Neuronal stem cell (in vitro differentiated cells): ENCODE data around the gene KANSL2.
"Not testable (repeated sequence)": the region's sequence is repeated elsewhere in the genome, so short reads cannot be mapped to it uniquely, and the experiment has no call there.

Experiments used
- DNase-seq: peaks from one replicate; pipeline ENCODE4 v3.0.0-alpha.2; 2013; ENCODE audit warnings: low spot score
- H2AFZ ChIP-seq: one replicate; pipeline ENCODE4 v1.6.1; 2013; ENCODE audit warnings: mild to moderate bottlenecking, low read length, inconsistent platforms
- H2AK5ac ChIP-seq: 2 replicates; pipeline ENCODE4 v1.6.1; 2013; ENCODE audit warnings: low read depth, mild to moderate bottlenecking, inconsistent platforms, low read length, moderate library complexity, mixed read lengths
- H2BK120ac ChIP-seq: 2 replicates; pipeline ENCODE4 v1.6.1; 2013; ENCODE audit warnings: low read depth, mild to moderate bottlenecking, inconsistent platforms, low read length, moderate library complexity, mixed read lengths
- H2BK12ac ChIP-seq: one replicate; pipeline ENCODE4 v1.6.1; 2013; ENCODE audit warnings: low read length, inconsistent platforms
- H2BK15ac ChIP-seq: 2 replicates; pipeline ENCODE4 v1.6.1; 2013; ENCODE audit warnings: mild to moderate bottlenecking, low read length, inconsistent platforms, mixed read lengths
- H2BK5ac ChIP-seq: one replicate; pipeline ENCODE4 v1.6.1; 2013; ENCODE audit warnings: inconsistent platforms, mild to moderate bottlenecking, low read length, moderate library complexity
- H3K14ac ChIP-seq: one replicate; pipeline ENCODE4 v1.6.1; 2013; ENCODE audit warnings: low read length, inconsistent platforms
- H3K18ac ChIP-seq: 2 replicates; pipeline ENCODE4 v1.6.1; 2013; ENCODE audit warnings: low read length, inconsistent platforms
- H3K23ac ChIP-seq: 2 replicates; pipeline ENCODE4 v1.6.1; 2013; ENCODE audit warnings: low read depth, mild to moderate bottlenecking, mixed read lengths, low read length, inconsistent platforms; ENCODE audit not compliant: poor library complexity
- H3K27ac ChIP-seq: replicated peaks from 3 replicates; pipeline ENCODE4 v1.5.1; 2013; ENCODE audit warnings: low read length, inconsistent platforms
- H3K27me3 ChIP-seq, 3 experiments: 2 replicates each; pipeline ENCODE4 v1.6.1; 2013; ENCODE audit warnings: low read length in 3 of 3, mild to moderate bottlenecking in 2 of 3, inconsistent platforms in 1 of 3, low read depth in 1 of 3, mixed read lengths in 1 of 3, moderate library complexity in 1 of 3; ENCODE audit not compliant: control insufficient read depth in 3 of 3, insufficient read depth in 3 of 3
- H3K36me3 ChIP-seq, 2 donors: replicated peaks in 1 of 2; 2 replicates each; pipeline ENCODE4 v1.6.1; 2013; ENCODE audit warnings: low read length in 2 of 2; ENCODE audit not compliant: control insufficient read depth in 2 of 2, insufficient read depth in 2 of 2
- H3K4ac ChIP-seq: 2 replicates; pipeline ENCODE4 v1.6.1; 2013; ENCODE audit warnings: inconsistent platforms, mild to moderate bottlenecking, low read length, moderate library complexity
- H3K4me1 ChIP-seq, 2 donors: 1 replicate in 1 of 2; 2 replicates in 1 of 2; pipeline ENCODE4 v1.6.1; 2013; ENCODE audit warnings: low read length in 2 of 2, low read depth in 1 of 2; ENCODE audit not compliant: control insufficient read depth in 2 of 2, insufficient read depth in 1 of 2
- H3K4me2 ChIP-seq: one replicate; pipeline ENCODE4 v1.6.1; 2013; ENCODE audit warnings: mild to moderate bottlenecking, low read length, inconsistent platforms; ENCODE audit not compliant: insufficient read depth, poor library complexity, severe bottlenecking
- H3K4me3 ChIP-seq, 2 donors: 2 replicates each; pipeline ENCODE4 v1.5.1; 2013; ENCODE audit warnings: low read length in 2 of 2, mild to moderate bottlenecking in 2 of 2, inconsistent platforms in 1 of 2, moderate library complexity in 1 of 2
- H3K79me1 ChIP-seq: one replicate; pipeline ENCODE4 v1.6.1; 2013; ENCODE audit warnings: low read depth, mild to moderate bottlenecking, inconsistent platforms, low read length, moderate library complexity
- H3K9ac ChIP-seq: one replicate; pipeline ENCODE4 v1.6.1; 2013; ENCODE audit warnings: mild to moderate bottlenecking, low read depth, low read length, inconsistent platforms; ENCODE audit not compliant: poor library complexity
- H3K9me3 ChIP-seq, 2 donors: replicated peaks in 1 of 2; 2 replicates each; pipeline versions ENCODE3 to v1.6.1; 2013; ENCODE audit warnings: low read length in 2 of 2, mild to moderate bottlenecking in 2 of 2, inconsistent platforms in 1 of 2, low read depth in 1 of 2, mixed read lengths in 1 of 2, moderate library complexity in 1 of 2; ENCODE audit not compliant: control insufficient read depth in 2 of 2, insufficient read depth in 1 of 2
- H4K8ac ChIP-seq: one replicate; pipeline ENCODE4 v1.6.1; 2013; ENCODE audit warnings: low read depth, mild to moderate bottlenecking, inconsistent platforms, low read length, moderate library complexity
- H4K91ac ChIP-seq: one replicate; pipeline ENCODE4 v1.6.1; 2013; ENCODE audit warnings: low read length, low read depth, mild to moderate bottlenecking, inconsistent platforms; ENCODE audit not compliant: poor library complexity
- WGBS, 2 donors: extraction: QIAGEN DNeasy Blood & Tissue Kit; methylation state at CpG; one replicate each; pipeline ENCODE4 v1.1.7; 2013; ENCODE audit warnings: missing lambda C conversion rate in 2 of 2, mixed read lengths in 1 of 2; ENCODE audit not compliant: insufficient read length in 2 of 2, insufficient replicate concordance in 1 of 2; ENCODE audit errors: extremely low coverage in 2 of 2; 5-methylcytosine and 5-hydroxymethylcytosine counted together

KANSL2 gene

DNA sequence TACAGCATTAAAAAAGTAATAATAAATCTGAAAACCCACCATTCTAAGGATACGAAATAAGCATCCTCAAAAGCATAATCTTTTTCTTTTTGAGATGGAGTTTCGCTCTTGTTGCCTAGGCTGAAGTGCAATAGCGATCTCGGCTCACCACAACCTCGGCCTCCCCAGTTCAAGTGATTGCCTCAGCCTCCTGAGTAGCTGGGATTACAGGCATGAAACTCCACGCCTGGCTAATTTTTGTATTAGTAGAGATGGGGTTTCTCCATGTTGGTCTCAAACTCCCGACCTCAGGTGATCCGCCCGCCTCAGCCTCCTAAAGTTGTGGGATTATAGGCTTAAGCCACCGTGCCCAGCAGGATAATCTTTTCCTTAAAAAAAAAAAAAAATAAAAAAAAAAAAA is 30.2 kb upstream of the KANSL2 start:
- H4K91ac ChIP-seq = no peak overlapping the region
- H3K4me3 ChIP-seq = no peak overlapping the region
- peaks cover 0 to 2% (median 0%) of the 10 kb centered on the region in 3 experiments for H3K27me3 ChIP-seq
- H2BK5ac ChIP-seq = no peak overlapping the region
- no peak overlapping the region for H3K18ac ChIP-seq
- no peak for DNase-seq
- no peak overlapping the region for H3K4ac ChIP-seq
- no peak overlapping the region for H2BK120ac ChIP-seq
- no peak overlapping the region for H4K8ac ChIP-seq
- H3K27ac ChIP-seq = no peak overlapping the region
- no peak overlapping the region for H3K23ac ChIP-seq
- H2BK12ac ChIP-seq = no peak overlapping the region
- H3K4me2 ChIP-seq = no peak overlapping the region
- no peak overlapping the region for H2AK5ac ChIP-seq
- no CpG with 5 or more reads among the region's 10 CpGs for WGBS, 2 donors
- H3K9me3 ChIP-seq = no peaks in the 10 kb centered on the region
- peaks cover 5% of the 10 kb centered on the region for H3K79me1 ChIP-seq
- H3K9ac ChIP-seq = no peak overlapping the region
- no peak overlapping the region for H3K14ac ChIP-seq
- no peak overlapping the region for H2BK15ac ChIP-seq
- H2AFZ ChIP-seq = no peak overlapping the region
- peaks cover 0 to 13% of the 10 kb centered on the region in 2 donors for H3K4me1 ChIP-seq
- H3K36me3 ChIP-seq = peaks cover 12 to 79% of the 10 kb centered on the region in 2 donors

DNA sequence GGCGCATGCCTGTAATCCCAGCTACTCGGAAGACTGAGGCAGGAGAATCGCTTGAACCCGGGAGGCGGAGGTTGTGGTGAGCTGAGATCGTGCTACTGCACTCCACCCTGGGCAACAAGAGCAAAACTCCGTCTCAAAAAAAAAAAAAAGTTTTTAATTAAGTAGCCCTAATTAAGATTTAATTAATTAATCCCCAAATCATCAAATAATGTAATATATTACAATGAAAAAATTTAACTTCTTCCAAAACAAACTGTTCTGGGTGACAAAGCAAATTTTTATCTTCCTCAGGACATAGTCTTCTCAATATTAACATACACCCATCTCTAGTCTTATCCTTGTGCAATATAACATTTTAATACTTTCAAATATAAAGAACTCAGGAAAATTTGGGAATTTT is 16.8 kb upstream of the KANSL2 start:
- not testable (repeated sequence) for H3K23ac ChIP-seq, H2BK5ac ChIP-seq, DNase-seq, H3K4me2 ChIP-seq, H3K18ac ChIP-seq, H3K9me3 ChIP-seq, H3K4me1 ChIP-seq, H2BK120ac ChIP-seq, H2BK15ac ChIP-seq, H3K27me3 ChIP-seq, H2BK12ac ChIP-seq, H2AK5ac ChIP-seq, H2AFZ ChIP-seq, H3K4me3 ChIP-seq, H3K27ac ChIP-seq, H3K79me1 ChIP-seq, H3K14ac ChIP-seq, H3K9ac ChIP-seq, H4K8ac ChIP-seq, H3K4ac ChIP-seq, H4K91ac ChIP-seq
- peaks cover 18 to 88% of the 10 kb centered on the region in 2 donors for H3K36me3 ChIP-seq
- no CpG with 5 or more reads among the region's 7 CpGs for WGBS, 2 donors

DNA sequence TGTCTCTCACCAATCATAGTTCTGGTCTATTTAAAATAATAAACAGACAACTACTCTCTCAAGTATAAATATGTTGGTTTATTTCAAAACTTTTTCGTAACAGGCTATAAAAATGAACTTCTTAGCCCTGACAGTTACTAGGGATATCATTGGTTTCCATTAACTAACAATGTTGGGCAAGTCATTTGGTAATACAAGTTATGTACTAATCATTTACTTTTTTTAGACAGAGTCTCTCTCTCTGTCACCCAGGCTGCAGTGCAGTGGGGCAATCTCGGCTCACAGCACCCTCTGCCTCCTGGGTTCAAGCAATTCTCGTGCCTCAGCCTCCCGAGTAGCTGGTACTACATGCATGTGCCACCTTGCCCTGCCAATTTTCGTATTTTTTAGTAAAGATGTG is 14.6 kb upstream of the KANSL2 start:
- H3K4me1 ChIP-seq = no peaks in the 10 kb centered on the region
- H3K4me3 ChIP-seq = no peak overlapping the region
- no peak overlapping the region for H3K4me2 ChIP-seq
- H3K4ac ChIP-seq = no peak overlapping the region
- H3K79me1 ChIP-seq = peaks cover 2% of the 10 kb centered on the region
- H3K9me3 ChIP-seq = no peaks in the 10 kb centered on the region
- no peak for DNase-seq
- H2BK5ac ChIP-seq = no peak overlapping the region
- H2BK12ac ChIP-seq = no peak overlapping the region
- no CpG with 5 or more reads among the region's 5 CpGs for WGBS, 2 donors
- H2BK120ac ChIP-seq = no peak overlapping the region
- no peak overlapping the region for H4K91ac ChIP-seq
- no peak overlapping the region for H2AFZ ChIP-seq
- H3K36me3 ChIP-seq = peaks cover 23 to 90% of the 10 kb centered on the region in 2 donors
- H2BK15ac ChIP-seq = no peak overlapping the region
- H2AK5ac ChIP-seq = no peak overlapping the region
- H3K9ac ChIP-seq = no peak overlapping the region
- no peak overlapping the region for H3K14ac ChIP-seq
- H4K8ac ChIP-seq = no peak overlapping the region
- no peak overlapping the region for H3K23ac ChIP-seq
- H3K27ac ChIP-seq = no peak overlapping the region
- no peaks in the 10 kb centered on the region for H3K27me3 ChIP-seq
- no peak overlapping the region for H3K18ac ChIP-seq

DNA sequence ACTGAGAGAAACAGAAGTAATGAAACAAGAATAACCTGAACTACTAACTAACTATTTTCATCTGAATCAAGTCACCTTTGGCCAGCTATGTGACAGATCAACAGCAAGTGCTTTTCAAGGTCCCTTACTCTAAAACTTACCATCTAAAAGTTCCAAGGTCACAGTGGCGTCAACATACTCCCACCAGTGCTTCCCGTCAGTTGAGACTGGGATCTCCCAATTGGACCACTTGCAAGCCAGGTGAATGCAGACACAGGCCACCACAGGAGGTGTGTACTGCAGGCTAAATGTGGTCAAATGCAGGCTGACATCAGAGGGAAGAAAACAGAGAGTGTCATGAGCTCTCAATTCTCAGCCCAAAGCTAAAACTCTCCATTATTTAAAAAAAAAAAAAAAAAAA is 13.8 kb upstream of the KANSL2 start:
- no peak overlapping the region for H2BK5ac ChIP-seq
- H3K18ac ChIP-seq = no peak overlapping the region
- no peak overlapping the region for H3K4me2 ChIP-seq
- H3K27me3 ChIP-seq = no peaks in the 10 kb centered on the region
- no peak overlapping the region for H3K14ac ChIP-seq
- no peak overlapping the region for H2AFZ ChIP-seq
- H3K9ac ChIP-seq = no peak overlapping the region
- H4K8ac ChIP-seq = no peak overlapping the region
- WGBS, 2 donors = no CpG with 5 or more reads among the region's 2 CpGs
- DNase-seq = no peak
- no peaks in the 10 kb centered on the region for H3K9me3 ChIP-seq
- no peak overlapping the region for H3K4ac ChIP-seq
- peaks cover 2% of the 10 kb centered on the region for H3K79me1 ChIP-seq
- H3K4me3 ChIP-seq = no peak overlapping the region
- no peak overlapping the region for H2AK5ac ChIP-seq
- no peak overlapping the region for H2BK12ac ChIP-seq
- no peak overlapping the region for H4K91ac ChIP-seq
- no peaks in the 10 kb centered on the region for H3K4me1 ChIP-seq
- no peak overlapping the region for H2BK15ac ChIP-seq
- peaks cover 23 to 93% of the 10 kb centered on the region in 2 donors for H3K36me3 ChIP-seq
- H2BK120ac ChIP-seq = no peak overlapping the region
- H3K23ac ChIP-seq = no peak overlapping the region
- no peak overlapping the region for H3K27ac ChIP-seq
